ENCODE data around the gene BRSK2. TPM values are rescaled to one million over a fixed set of nuclear protein-coding genes. Genes with fewer than 3 reads are reported as not detected.

Gene BRSK2
- total RNA-seq, 5 donors from 2014 or later (not counting 1 experiment from before 2014, with no cell fraction given), result 0.54 to 1.5 (median 0.95) TPM

DNA sequence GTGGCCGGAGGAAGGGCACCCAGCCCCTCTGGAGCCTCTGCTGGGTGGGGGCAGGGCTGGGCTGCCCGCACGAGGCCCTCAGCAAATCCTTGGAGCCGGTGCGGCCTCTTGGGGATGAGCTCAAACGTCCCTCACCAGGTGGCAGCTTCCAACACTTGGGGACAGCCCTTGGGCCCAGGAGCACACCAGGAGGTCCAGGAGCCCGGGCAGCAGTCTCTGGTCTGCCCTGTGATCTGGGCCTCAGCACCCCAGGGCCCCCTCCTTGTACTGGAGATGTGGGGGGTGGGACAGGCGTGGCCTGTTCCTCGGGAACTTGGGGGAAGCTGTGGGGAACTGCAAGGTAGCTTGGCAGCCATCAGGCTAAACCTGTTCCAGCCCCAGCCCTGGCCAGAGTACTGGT, 56.9 kb downstream of the BRSK2 start:
- no peaks in the 10 kb centered on the region for H3K9me3 Mint-ChIP-seq
- H3K4me3 Mint-ChIP-seq, result no peak overlapping the region
- H3K27me3 Mint-ChIP-seq, result no peaks in the 10 kb centered on the region
- H3K4me1 Mint-ChIP-seq, result no peaks in the 10 kb centered on the region
- H3K9me3 ChIP-seq, result no peaks in the 10 kb centered on the region
- H3K4me1 ChIP-seq (ENCODE audit: control insufficient read depth in 1 of 2, extremely low read depth in 1 of 2, insufficient read depth in 2 of 2, low read length in 2 of 2), result peaks cover 0 to 2% of the 10 kb centered on the region in 2 experiments
- H3K27ac ChIP-seq (ENCODE audit: low read length), result no peak overlapping the region
- no peak overlapping the region for H3K27ac Mint-ChIP-seq
- WGBS (ENCODE audit: insufficient coverage), result 78% methylated on average over 7 of the region's 9 CpGs
- ChIA-PET CTCF (no interaction called here), POLR2A (no interaction called here)
- no peak for ATAC-seq (replicated peaks in 1 of 4)
- no peaks in the 10 kb centered on the region for H3K36me3 ChIP-seq (ENCODE audit: control insufficient read depth in 2 of 2, extremely low read depth in 1 of 2, insufficient read depth in 1 of 2, low read length in 1 of 2)
- H3K36me3 Mint-ChIP-seq, result no peaks in the 10 kb centered on the region
- peaks cover 0 to 10% of the 10 kb centered on the region in 2 experiments for H3K27me3 ChIP-seq (replicated peaks in 1 of 2; ENCODE audit: control insufficient read depth in 2 of 2, extremely low read depth in 1 of 2, insufficient read depth in 2 of 2, low read length in 1 of 2)
- no peak for DNase-seq
- no peak overlapping the region for H3K4me3 ChIP-seq (ENCODE audit: control insufficient read depth in 1 of 2, extremely low read depth in 1 of 2, low read length in 1 of 2)

DNA sequence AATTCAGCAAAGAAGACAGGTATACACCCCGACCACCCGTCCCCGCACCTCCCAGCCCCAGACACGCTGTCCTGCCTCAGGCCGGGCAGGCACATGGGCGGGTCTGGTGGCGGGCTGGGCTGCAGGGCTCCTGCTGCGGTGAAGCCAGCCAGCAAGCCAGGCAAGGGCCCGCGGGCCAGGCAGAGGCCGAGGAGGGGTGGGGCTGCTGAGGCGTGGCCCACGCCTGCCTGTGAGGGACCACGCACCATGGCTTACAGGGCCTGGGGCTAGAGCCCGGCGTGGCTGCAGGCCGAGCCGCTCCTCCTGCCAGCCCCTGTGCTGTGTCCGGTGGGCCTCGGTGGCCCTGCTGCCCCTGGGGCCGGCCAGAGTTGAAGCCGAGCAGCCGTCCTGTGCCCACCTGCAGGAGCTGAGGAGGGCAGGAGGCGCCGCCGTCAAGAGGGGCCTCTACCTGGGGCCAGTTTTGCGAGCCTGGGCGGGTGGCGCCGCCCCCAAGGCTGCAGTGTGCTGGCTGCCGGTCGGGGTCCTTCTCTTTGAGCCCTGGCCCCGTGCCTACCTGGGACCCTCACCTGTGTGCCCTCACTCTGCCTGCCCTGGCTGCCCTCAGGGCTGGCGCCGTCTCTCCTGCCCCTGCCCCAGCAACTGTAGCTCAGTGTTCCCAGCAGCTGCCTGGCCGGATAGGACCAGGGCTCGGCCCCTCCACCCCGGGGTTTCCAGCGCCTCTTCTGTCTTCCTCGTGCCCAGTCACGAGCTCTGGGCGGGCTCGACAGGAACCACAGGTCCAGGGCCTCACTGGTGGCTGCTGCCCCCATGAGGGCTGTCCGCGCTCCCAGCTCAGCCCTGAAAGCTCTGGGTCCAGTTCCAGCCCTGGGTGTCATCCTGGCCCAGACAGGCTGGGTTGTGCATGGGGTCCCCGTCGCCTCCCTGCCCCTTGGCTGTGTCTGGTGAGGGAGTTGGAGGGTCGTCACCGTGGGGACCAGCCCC, 58.4 kb downstream of the BRSK2 start:
- 84% methylated on average over 49 of the region's 49 CpGs for WGBS (ENCODE audit: insufficient coverage)
- CTCF ChIA-PET, result no interaction called here
- no peaks in the 10 kb centered on the region for H3K36me3 ChIP-seq (ENCODE audit: control insufficient read depth in 2 of 2, extremely low read depth in 1 of 2, insufficient read depth in 1 of 2, low read length in 1 of 2)
- H3K9me3 ChIP-seq, result no peaks in the 10 kb centered on the region
- H3K4me1 ChIP-seq (ENCODE audit: control insufficient read depth in 1 of 2, extremely low read depth in 1 of 2, insufficient read depth in 2 of 2, low read length in 2 of 2), result peaks cover 0 to 2% of the 10 kb centered on the region in 2 experiments
- no peaks in the 10 kb centered on the region for H3K4me1 Mint-ChIP-seq
- POLR2A ChIA-PET, result no interaction called here
- peaks cover 0 to 15% of the 10 kb centered on the region in 2 experiments for H3K27me3 ChIP-seq (replicated peaks in 1 of 2; ENCODE audit: control insufficient read depth in 2 of 2, extremely low read depth in 1 of 2, insufficient read depth in 2 of 2, low read length in 1 of 2)
- DNase-seq (no peak), ATAC-seq (replicated peaks in 1 of 4) (no peak)
- no peak overlapping the region for H3K27ac Mint-ChIP-seq
- H3K4me3 ChIP-seq (ENCODE audit: control insufficient read depth in 1 of 2, extremely low read depth in 1 of 2, low read length in 1 of 2), result no peak overlapping the region
- no peak overlapping the region for H3K4me3 Mint-ChIP-seq
- no peaks in the 10 kb centered on the region for H3K27me3 Mint-ChIP-seq
- no peak overlapping the region for H3K27ac ChIP-seq (ENCODE audit: low read length)
- H3K9me3 Mint-ChIP-seq, result no peaks in the 10 kb centered on the region
- H3K36me3 Mint-ChIP-seq, result no peaks in the 10 kb centered on the region

DNA sequence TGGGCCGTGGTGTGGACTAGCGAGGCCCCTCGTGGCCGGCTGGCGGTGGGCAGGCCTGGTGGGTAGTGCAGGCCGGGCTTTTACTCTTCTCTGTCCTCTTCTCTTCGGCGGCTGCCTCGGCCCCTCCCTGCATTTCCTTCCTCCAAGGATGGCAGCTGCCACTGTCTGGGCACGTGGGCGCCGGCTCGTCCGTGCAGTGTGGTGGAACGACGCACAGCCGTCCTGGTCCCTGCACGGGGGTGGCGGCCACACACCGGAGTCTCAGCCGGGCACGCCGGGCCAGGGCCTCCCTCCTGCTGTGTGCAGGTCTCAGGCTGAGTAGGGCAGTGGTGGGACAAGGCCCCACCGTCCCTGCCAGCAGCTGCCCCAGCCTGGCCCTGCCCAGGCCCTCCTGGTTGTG, 59.1 kb downstream of the BRSK2 start:
- Mint-ChIP-seq H3K36me3 (no peaks in the 10 kb centered on the region), H3K27ac (no peak overlapping the region), H3K9me3 (no peaks in the 10 kb centered on the region), H3K27me3 (no peaks in the 10 kb centered on the region), H3K4me1 (no peaks in the 10 kb centered on the region), H3K4me3 (no peak overlapping the region)
- H3K4me3 ChIP-seq (ENCODE audit: control insufficient read depth in 1 of 2, extremely low read depth in 1 of 2, low read length in 1 of 2), result no peak overlapping the region
- no peak for DNase-seq
- no peaks in the 10 kb centered on the region for H3K9me3 ChIP-seq
- H3K27me3 ChIP-seq (replicated peaks in 1 of 2; ENCODE audit: control insufficient read depth in 2 of 2, extremely low read depth in 1 of 2, insufficient read depth in 2 of 2, low read length in 1 of 2), result peaks cover 0 to 13% of the 10 kb centered on the region in 2 experiments
- peaks cover 0 to 5% of the 10 kb centered on the region in 2 experiments for H3K4me1 ChIP-seq (ENCODE audit: control insufficient read depth in 1 of 2, extremely low read depth in 1 of 2, insufficient read depth in 2 of 2, low read length in 2 of 2)
- ATAC-seq (replicated peaks in 1 of 4), result no peak
- ChIA-PET POLR2A (no interaction called here), CTCF (no interaction called here)
- no peak overlapping the region for H3K27ac ChIP-seq (ENCODE audit: low read length)
- 37% methylated on average over 24 of the region's 24 CpGs for WGBS (ENCODE audit: insufficient coverage)
- no peaks in the 10 kb centered on the region for H3K36me3 ChIP-seq (ENCODE audit: control insufficient read depth in 2 of 2, extremely low read depth in 1 of 2, insufficient read depth in 1 of 2, low read length in 1 of 2)

DNA sequence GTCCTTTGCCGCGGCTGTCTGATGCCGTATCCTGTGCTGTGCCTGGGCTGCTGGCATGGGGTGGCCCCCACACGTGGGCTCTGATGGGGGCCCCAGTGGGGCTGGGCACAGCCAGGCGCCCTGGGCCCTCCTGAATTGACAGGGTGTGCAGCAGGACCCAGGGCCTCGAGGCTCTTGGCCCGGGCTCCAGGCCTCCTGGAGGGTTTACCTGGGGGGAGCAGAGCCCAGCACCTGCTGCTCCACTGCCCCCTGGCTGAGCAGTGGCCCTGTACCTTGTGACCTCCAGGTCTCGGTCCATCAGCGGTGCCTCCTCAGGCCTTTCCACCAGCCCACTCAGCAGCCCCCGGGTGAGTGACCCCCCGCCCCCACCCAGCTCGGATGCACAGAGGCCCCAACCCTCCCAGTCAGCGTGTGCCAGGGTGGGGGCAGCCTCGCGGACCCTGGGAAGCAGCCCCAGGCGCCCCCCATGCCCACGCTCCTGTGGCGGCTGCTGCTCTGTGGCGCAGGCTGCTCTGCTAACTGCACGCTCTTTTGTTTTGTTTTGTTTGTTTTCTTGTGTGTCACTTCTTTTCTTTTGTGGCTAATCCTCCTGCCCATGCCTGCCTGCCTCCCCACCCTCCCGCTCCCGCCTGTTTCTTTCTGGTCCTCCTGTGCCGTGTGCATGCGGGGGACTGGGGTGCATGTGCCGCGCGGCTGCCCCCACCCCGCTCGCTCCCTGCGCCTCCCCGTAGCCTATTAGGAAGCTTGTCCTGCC, 59.9 kb downstream of the BRSK2 start:
- H3K4me3 ChIP-seq (ENCODE audit: control insufficient read depth in 1 of 2, extremely low read depth in 1 of 2, low read length in 1 of 2), result no peak overlapping the region
- Mint-ChIP-seq H3K4me1 (no peaks in the 10 kb centered on the region), H3K36me3 (no peaks in the 10 kb centered on the region), H3K27ac (no peak overlapping the region), H3K4me3 (no peak overlapping the region), H3K9me3 (no peaks in the 10 kb centered on the region), H3K27me3 (no peaks in the 10 kb centered on the region)
- H3K9me3 ChIP-seq, result no peaks in the 10 kb centered on the region
- 77% methylated on average over 24 of the region's 31 CpGs for WGBS (ENCODE audit: insufficient coverage)
- no peaks in the 10 kb centered on the region for H3K36me3 ChIP-seq (ENCODE audit: control insufficient read depth in 2 of 2, extremely low read depth in 1 of 2, insufficient read depth in 1 of 2, low read length in 1 of 2)
- H3K27ac ChIP-seq (ENCODE audit: low read length), result no peak overlapping the region
- POLR2A ChIA-PET, result no interaction called here
- no peak for ATAC-seq (replicated peaks in 1 of 4)
- CTCF ChIA-PET, result interaction anchor here in 1 of 2 donors (0.6 kb wide), 1 partner anchor 1589 kb away, joined by 6 read pairs; no protein-coding TSS in a partner anchor
- DNase-seq, result no peak
- peaks cover 0 to 7% of the 10 kb centered on the region in 2 experiments for H3K4me1 ChIP-seq (ENCODE audit: control insufficient read depth in 1 of 2, extremely low read depth in 1 of 2, insufficient read depth in 2 of 2, low read length in 2 of 2)
- H3K27me3 ChIP-seq (replicated peaks in 1 of 2; ENCODE audit: control insufficient read depth in 2 of 2, extremely low read depth in 1 of 2, insufficient read depth in 2 of 2, low read length in 1 of 2), result peaks cover 0 to 10% of the 10 kb centered on the region in 2 experiments

DNA sequence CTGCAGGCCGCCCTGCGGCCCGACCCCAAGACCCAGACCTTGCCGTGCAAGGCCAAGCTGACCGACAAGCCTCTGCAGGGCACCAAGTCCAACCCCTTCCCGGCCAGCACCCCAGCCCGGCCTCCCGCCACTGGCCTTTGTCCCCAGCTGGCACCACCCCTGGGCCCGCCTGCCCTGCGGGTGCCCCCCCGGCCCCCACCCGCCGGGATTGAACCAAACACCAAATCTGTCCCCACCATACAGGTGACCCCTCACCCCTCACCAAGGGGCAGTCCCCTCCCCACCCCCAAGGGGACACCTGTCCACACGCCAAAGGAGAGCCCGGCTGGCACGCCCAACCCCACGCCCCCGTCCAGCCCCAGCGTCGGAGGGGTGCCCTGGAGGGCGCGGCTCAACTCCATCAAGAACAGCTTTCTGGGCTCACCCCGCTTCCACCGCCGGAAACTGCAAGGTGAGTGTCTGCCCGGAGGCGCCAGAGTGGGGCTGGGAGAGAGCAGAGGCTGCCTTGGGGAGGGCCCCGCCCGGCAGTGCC, 60.7 kb downstream of the BRSK2 start:
- H3K9me3 Mint-ChIP-seq, result no peaks in the 10 kb centered on the region
- H3K27me3 Mint-ChIP-seq, result no peaks in the 10 kb centered on the region
- ATAC-seq (replicated peaks in 1 of 4) (no peak), DNase-seq (no peak)
- Histone ChIP-seq H3K27ac (ENCODE audit: low read length) (no peak overlapping the region), H3K4me1 (ENCODE audit: control insufficient read depth in 1 of 2, extremely low read depth in 1 of 2, insufficient read depth in 2 of 2, low read length in 2 of 2) (peaks cover 0 to 7% of the 10 kb centered on the region in 2 experiments), H3K36me3 (ENCODE audit: control insufficient read depth in 2 of 2, extremely low read depth in 1 of 2, insufficient read depth in 1 of 2, low read length in 1 of 2) (no peaks in the 10 kb centered on the region), H3K4me3 (ENCODE audit: control insufficient read depth in 1 of 2, extremely low read depth in 1 of 2, low read length in 1 of 2) (no peak overlapping the region), H3K9me3 (no peaks in the 10 kb centered on the region), H3K27me3 (replicated peaks in 1 of 2; ENCODE audit: control insufficient read depth in 2 of 2, extremely low read depth in 1 of 2, insufficient read depth in 2 of 2, low read length in 1 of 2) (peaks cover 0 to 10% of the 10 kb centered on the region in 2 experiments)
- no peak overlapping the region for H3K27ac Mint-ChIP-seq
- no peaks in the 10 kb centered on the region for H3K36me3 Mint-ChIP-seq
- ChIA-PET POLR2A (no interaction called here), CTCF (interaction anchor here in 1 of 2 donors (0.6 kb wide), 1 partner anchor 1588 kb away, joined by 6 read pairs; no protein-coding TSS in a partner anchor)
- no peak overlapping the region for H3K4me3 Mint-ChIP-seq
- 91% methylated on average over 27 of the region's 29 CpGs for WGBS (ENCODE audit: insufficient coverage)
- H3K4me1 Mint-ChIP-seq, result no peaks in the 10 kb centered on the region

DNA sequence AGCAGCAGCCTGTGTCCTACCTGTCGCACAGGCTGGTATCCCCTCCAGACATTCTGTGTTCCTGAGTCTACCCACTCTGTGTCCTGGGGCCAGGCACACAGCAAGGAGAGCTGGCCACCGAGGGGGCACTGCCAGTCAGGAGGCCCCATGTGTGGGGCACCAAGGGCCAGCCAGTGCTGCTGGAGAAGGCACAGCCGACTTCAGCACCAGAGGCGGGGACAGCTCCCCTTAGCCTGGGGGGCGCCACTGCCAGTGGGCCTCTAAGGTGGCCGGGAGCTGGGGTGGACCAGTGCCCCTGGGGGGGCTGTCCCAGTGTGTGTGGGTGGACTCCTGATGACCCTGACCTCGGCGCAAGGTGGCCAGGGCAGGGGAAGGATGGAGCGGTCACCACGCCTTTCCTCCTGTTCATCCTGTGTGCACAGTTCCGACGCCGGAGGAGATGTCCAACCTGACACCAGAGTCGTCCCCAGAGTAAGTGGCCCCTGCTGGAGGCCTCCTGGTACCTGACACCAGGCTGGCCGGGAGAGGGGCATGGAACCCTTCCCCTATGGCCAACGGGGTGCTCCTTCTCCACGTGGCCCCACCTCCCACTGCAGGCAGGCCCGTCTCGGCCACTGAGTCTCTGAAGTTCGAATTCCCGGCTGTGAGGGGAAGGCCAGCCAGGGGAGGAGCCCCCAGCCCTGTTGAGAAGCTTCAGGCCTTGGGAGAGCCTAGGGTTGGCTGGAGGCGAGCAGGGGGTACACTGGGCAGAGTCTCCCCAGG, 61.4 kb downstream of the BRSK2 start:
- WGBS (ENCODE audit: insufficient coverage), result 91% methylated on average over 17 of the region's 22 CpGs
- H3K36me3 ChIP-seq (ENCODE audit: control insufficient read depth in 2 of 2, extremely low read depth in 1 of 2, insufficient read depth in 1 of 2, low read length in 1 of 2), result no peaks in the 10 kb centered on the region
- Mint-ChIP-seq H3K4me1 (no peaks in the 10 kb centered on the region), H3K9me3 (no peaks in the 10 kb centered on the region), H3K27ac (no peak overlapping the region), H3K36me3 (no peaks in the 10 kb centered on the region), H3K27me3 (no peaks in the 10 kb centered on the region), H3K4me3 (no peak overlapping the region)
- POLR2A ChIA-PET, result no interaction called here
- H3K9me3 ChIP-seq, result no peaks in the 10 kb centered on the region
- no peak for DNase-seq
- H3K27ac ChIP-seq (ENCODE audit: low read length), result no peak overlapping the region
- no peak for ATAC-seq (replicated peaks in 1 of 4)
- H3K27me3 ChIP-seq (replicated peaks in 1 of 2; ENCODE audit: control insufficient read depth in 2 of 2, extremely low read depth in 1 of 2, insufficient read depth in 2 of 2, low read length in 1 of 2), result peaks cover 0 to 10% of the 10 kb centered on the region in 2 experiments
- H3K4me1 ChIP-seq (ENCODE audit: control insufficient read depth in 1 of 2, extremely low read depth in 1 of 2, insufficient read depth in 2 of 2, low read length in 2 of 2), result peaks cover 0 to 7% of the 10 kb centered on the region in 2 experiments
- CTCF ChIA-PET, result no interaction called here
- H3K4me3 ChIP-seq (ENCODE audit: control insufficient read depth in 1 of 2, extremely low read depth in 1 of 2, low read length in 1 of 2), result no peak overlapping the region
